DND-41 (cell line): ENCODE results near the gene ABCA13.

Experiments used
- CTCF ChIP-seq: IDR thresholded peaks from 2 replicates; pipeline ENCODE4 v1.5.1; 2012; ENCODE audit warnings: borderline replicate concordance, low read length, moderate library complexity, mild to moderate bottlenecking; ENCODE audit not compliant: poor library complexity, severe bottlenecking; ENCODE audit errors: extremely low read depth
- EZH2 ChIP-seq: IDR thresholded peaks from 3 replicates; pipeline ENCODE4 v1.6.1; 2012; ENCODE audit warnings: borderline replicate concordance, low read depth, mild to moderate bottlenecking, moderate library complexity, low read length, inconsistent platforms; ENCODE audit not compliant: severe bottlenecking

- TF ChIP-seq CTCF = no peak
- no peak for TF ChIP-seq EZH2
Observed at GRCh38 chr7:48207155-48207675, 36.0 kb downstream of the ABCA13 start.
